ENCODE data around the gene ZFP2. TPM values are rescaled to one million over a fixed set of nuclear protein-coding genes. Genes with fewer than 3 reads are reported as not detected.
"Not testable (repeated sequence)": the region's sequence is repeated elsewhere in the genome, so short reads cannot be mapped to it uniquely, and the experiment has no call there.

Gene ZFP2
- total RNA-seq (2014; rRNA removed; shearing (Covaris generic)) = 0.26 and 0.35 TPM in 2 replicates
- polyA plus RNA-seq (2014; cell fraction: nucleus; rRNA removed) = 0.20 TPM in 1 of 2 replicates, not detected in the other

GRCh38 chr5:178895615-178896571 is at the start of gene ZFP2:
Gene ZFP2, plus strand, starts transcription at chr5:178895913. Its CDS starts 35,401 bp downstream, at chr5:178931314.
- peak; percentile 27 for DNase-seq (ENCODE audit: extremely low read depth, low read depth)

GRCh38 chr5:178849316-178849715 is 46.4 kb upstream of the ZFP2 start:
- no peak for DNase-seq (ENCODE audit: extremely low read depth, low read depth)

DNA sequence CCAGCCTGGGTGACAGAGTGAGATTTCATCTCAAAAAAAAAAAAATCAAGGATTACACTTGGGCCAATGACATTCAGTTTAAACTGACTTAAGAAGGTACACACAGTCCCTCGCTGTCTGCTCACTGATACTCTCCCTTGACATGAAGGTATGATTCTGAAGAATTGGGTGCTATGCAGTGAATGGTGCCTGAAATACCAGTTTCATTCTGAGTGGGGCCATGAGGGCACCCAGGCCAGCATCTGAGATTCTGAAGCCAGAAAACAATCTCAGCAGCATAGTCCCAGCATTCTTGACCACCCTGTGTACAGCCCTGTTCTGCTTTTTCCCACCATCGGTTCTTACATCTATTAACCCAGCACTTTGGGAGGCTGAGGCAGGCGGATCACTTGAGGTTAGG is 43.8 kb upstream of the ZFP2 start:
- DNase-seq (ENCODE audit: extremely low read depth, low read depth) = no peak

DNA sequence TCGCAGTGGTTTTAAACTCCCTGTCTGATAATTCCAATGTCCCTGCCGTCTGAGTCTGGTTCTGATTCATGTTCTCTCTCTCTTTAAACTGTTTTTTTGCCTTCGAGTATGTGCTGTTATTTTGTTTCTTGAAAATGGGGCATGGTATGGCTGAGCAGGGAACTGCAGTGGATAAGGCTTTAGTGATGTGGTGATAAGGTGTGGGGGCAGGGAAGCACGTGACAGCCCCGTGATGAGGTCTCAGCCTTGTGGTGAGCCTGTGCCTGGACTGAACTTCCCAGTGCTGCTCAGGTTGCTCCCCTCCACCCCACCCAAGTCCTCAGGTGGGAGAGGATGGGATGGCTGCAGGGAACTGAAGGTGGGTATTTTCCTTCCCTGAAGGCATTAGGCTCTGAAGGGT is 41.4 kb upstream of the ZFP2 start:
- no peak for DNase-seq (ENCODE audit: extremely low read depth, low read depth)

GRCh38 chr5:178859625-178860521 is 35.8 kb upstream of the ZFP2 start, which contains the start of gene ZNF354B:
Gene ZNF354B, plus strand, starts transcription at chr5:178859953. Its CDS starts 1,095 bp downstream, at chr5:178861048.
- peak; percentile 88 for DNase-seq (ENCODE audit: extremely low read depth, low read depth)

GRCh38 chr5:178860615-178861014 is 35.1 kb upstream of the ZFP2 start:
- not testable (repeated sequence) for DNase-seq (ENCODE audit: extremely low read depth, low read depth)

GRCh38 chr5:178861627-178862026 is 34.1 kb upstream of the ZFP2 start:
- DNase-seq (ENCODE audit: extremely low read depth, low read depth) = no peak

DNA sequence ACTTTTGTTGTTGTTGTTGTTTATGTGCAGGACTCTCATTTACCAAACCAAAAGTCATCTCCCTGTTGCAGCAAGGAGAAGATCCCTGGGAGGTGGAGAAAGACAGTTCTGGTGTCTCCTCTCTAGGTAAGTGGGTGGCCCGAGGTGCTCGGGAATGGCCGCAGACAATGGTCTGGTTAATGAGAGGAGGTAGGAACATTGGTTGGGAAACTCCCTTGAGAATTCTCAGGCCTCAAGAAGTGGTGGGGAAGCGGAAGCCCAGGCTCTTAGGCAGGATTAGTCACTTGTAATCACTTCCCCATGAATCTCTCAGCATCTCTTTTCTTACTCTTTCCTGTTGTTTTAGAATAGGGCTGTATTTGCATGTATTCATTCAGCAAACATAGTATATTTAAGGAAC is 28.8 kb upstream of the ZFP2 start:
- DNase-seq (ENCODE audit: extremely low read depth, low read depth) = no peak

- no peak for DNase-seq (ENCODE audit: extremely low read depth, low read depth)
Measured at GRCh38 chr5:178869577-178869976, 26.1 kb upstream of the ZFP2 start.

- DNase-seq (ENCODE audit: extremely low read depth, low read depth) = no peak
Measured at GRCh38 chr5:178870411-178870810, 25.3 kb upstream of the ZFP2 start.

DNA sequence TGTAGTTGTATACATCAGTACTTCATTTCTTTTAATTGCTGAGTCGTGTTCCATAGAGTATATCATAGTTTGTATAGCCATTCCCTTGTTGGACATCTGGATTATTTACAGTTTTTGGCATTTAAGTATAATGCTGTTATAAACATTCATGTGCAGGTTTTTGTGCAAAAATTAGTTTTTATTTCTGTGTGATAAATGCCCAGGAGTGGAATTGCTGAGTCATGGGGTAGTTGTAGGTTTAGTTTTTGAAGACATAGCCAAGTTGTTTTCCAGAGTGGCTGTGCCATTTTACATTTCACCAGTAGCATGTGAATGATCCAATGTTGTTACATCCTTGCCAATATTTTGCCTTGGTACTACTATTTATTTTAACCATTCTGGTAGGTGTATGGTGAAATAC is 23.4 kb upstream of the ZFP2 start:
- DNase-seq (ENCODE audit: extremely low read depth, low read depth) = no peak

DNA sequence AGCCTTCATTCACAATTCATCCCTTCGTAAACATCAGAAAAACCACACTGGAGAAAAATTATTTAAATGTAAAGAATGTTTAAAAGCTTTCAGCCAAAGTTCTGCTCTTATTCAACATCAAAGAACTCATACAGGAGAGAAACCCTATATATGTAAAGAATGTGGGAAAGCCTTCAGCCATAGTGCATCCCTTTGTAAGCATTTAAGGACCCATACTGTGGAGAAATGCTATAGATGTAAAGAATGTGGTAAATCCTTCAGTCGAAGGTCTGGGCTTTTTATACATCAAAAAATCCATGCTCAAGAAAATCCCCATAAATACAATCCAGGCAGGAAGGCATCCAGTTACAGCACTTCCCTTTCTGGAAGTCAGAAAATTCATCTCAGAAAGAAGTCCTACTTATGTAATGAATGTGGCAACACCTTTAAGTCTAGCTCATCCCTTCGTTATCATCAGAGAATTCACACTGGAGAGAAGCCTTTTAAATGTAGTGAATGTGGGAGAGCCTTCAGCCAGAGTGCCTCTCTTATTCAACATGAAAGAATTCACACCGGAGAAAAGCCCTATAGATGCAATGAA is 12.5 kb upstream of the ZFP2 start:
- not testable (repeated sequence) for DNase-seq (ENCODE audit: extremely low read depth, low read depth)

DNA sequence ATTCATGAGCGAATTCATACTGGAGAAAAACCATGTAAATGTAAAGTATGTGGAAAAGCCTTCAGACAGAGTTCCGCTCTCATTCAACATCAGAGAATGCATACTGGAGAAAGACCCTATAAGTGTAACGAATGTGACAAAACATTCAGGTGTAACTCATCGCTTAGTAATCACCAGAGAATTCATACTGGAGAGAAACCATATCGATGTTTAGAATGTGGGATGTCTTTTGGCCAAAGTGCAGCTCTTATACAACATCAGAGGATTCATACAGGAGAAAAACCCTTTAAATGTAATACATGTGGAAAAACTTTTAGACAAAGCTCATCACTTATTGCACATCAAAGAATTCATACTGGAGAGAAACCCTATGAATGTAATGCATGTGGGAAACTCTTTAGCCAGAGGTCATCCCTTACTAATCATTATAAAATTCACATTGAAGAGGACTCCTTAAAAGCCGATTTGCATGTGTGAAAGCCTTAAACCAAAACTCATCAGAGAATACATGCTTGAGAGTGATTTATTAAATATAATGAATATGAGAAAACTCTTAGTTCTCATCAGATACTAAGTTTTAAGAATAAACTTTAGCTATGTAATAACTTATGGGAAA is 11.8 kb upstream of the ZFP2 start:
- no peak for DNase-seq (ENCODE audit: extremely low read depth, low read depth)

- DNase-seq (ENCODE audit: extremely low read depth, low read depth) = no peak
Measured at GRCh38 chr5:178899289-178899688, 3.6 kb downstream of the ZFP2 start.

DNA sequence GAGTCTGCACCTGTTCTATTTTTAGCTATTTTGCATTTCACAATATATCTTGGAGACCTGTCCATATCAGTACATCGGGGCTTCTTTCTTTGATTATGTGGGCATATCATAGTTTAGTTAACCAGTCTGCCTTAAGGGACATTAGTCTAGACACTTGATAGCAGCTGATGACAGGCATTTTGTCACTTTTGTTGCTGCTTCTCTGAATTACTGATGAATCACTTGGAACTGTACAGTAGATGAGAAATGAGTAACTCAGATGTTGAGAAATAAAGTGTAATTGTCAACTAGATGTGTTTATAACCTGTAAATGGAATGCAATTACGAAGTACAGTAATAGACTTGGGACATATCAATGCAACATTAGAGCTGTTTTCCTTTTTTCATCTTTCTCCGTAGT is 7.1 kb downstream of the ZFP2 start:
- DNase-seq (ENCODE audit: extremely low read depth, low read depth) = no peak

GRCh38 chr5:178931846-178932760 is 36.4 kb downstream of the ZFP2 start:
- no peak for DNase-seq (ENCODE audit: extremely low read depth, low read depth)

DNA sequence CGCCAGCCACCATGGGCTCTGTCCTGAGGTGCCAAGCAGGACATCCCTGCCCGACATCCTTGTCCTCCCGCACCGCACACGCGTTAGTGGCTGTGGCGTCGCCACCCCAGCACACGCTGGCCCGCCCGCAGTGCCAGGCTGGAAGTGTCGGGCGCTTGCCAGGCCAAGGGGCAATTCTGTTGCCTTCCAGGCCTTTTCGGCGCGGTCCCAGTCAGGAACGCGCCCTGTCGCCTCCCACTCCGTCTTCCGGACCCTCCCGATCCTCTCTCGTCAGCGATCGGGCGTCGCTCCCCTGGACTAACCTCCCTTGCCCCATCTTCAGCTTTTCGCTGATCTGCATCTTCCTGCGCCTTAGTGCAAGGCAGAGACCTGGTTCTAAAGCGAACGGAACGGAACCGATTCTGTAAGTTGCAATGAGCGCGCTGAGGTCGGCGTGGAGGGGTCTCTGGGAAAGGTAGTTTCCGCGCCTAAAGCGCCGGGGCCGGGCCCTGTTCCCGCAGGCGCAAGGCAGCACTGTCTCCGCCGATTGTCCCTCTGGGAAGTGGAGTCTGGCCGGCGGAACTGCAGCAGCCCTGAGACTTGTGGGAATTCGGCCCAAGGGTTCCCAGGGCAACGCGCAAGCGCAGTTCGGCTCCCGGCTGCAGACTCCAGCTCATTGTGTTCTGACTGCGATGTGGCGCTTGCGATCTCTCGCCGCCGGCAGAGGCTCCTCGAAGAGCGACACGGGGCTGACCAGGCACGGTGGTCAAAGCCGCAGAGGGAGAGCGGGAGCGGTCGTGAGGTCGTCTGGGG is 45.1 kb downstream of the ZFP2 start, which contains the start of gene ZNF454:
ZNF454 (plus strand) TSS at position 630 of the 792 bp plus-strand sequence. CDS start 1,594 bp downstream, outside the sequence.
- DNase-seq (ENCODE audit: extremely low read depth, low read depth) = no peak

DNA sequence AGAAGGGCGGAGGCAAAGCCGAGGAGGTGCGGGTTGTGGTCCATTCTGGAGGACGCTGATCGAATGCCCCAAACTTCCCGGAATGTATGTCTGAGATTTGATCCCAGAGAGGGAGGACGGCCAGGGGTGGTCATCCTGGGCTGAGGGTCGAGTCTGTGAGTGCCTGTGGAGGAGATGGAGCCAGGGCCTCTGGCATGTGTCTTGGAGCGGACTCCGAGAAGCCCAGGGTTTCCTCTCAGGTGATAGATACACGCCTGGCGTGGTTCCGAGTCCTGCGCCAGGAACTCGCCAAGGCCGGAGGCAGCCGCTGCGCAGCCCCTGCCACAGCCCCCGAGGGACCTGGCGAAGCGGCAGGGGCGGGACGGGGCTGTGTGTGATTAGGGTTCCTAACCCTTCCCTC is 45.6 kb downstream of the ZFP2 start:
- DNase-seq (ENCODE audit: extremely low read depth, low read depth) = no peak
